Erythroblast (primary cell): ENCODE data around the gene DBH.

ENCODE experiments used
- GATA1 ChIP-seq: IDR thresholded peaks from 2 replicates; pipeline ENCODE4 v1.6.1; 2011; ENCODE audit warnings: low read depth, mild to moderate bottlenecking, control low read depth, low read length, moderate library complexity
- POLR2A ChIP-seq: IDR thresholded peaks from 2 replicates; pipeline ENCODE4 v1.6.1; 2011; ENCODE audit warnings: mild to moderate bottlenecking, low read length

DNA sequence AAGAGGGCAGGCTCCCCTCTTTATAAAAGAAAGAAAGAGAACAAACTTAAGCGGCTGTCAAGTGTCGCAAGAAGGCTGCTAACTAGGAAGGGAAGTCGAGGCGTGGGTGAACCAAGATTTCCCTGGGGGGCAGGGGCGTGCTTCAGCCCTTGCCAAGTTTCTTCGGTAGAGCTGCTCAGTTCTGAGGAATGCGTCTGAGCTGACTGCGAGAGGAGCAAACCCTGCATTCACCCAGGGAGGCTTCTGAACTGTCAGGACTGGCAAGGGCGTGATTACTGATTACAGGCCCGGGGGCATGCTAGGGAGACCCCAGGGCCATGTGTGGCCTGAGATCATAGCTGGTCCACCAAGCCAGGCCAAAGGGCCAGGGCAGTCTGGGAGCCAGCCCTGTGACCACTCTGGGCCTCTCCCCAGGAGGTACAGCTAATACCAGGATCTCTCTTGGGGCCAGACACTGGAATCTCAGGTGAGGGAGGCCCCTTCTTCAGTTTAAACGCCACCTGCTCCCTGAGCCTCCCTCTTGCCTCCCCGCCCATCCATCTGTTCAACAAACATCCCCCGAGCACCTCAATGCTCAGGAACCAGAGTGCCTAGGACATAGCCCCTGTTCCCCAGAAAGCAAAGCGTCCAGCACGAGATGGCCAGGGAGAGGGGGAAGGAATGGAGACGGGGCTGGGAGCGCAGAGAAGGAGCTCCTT is 71.1 kb downstream of the DBH start:
- TF ChIP-seq POLR2A = no peak
- TF ChIP-seq GATA1 = no peak
